GM18520 (cell line): ENCODE measurements around the gene ROPN1L.

Source experiments
- ATAC-seq: cut with Tn5 transposase; IDR thresholded peaks from one replicate; pipeline ENCODE4 v1.9.1; 2021; ENCODE audit not compliant: unreplicated experiment

ROPN1L gene

GRCh38 chr5:10427201-10427600 lies 14.5 kb upstream of the ROPN1L start:
- ATAC-seq, result no peak

DNA sequence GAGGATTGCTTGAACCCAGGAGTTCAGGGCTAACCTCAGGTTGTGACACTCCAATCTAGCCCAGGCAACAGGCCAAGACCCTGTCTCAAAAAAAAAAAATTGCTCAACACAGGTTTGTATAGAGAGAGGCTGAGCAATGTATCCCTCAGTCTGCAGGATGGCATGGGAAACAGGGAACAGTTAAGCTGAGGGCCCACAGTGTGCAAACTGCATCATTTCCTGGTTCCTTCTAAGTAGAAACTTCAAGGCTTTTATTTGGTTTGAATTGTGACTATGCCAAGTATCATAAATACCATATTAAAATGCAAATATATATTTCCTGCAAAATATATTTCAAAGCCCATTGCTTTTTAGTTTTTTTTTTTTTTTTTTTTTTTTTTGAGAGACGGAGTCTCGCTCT lies 13.7 kb upstream of the ROPN1L start:
- no peak for ATAC-seq

DNA sequence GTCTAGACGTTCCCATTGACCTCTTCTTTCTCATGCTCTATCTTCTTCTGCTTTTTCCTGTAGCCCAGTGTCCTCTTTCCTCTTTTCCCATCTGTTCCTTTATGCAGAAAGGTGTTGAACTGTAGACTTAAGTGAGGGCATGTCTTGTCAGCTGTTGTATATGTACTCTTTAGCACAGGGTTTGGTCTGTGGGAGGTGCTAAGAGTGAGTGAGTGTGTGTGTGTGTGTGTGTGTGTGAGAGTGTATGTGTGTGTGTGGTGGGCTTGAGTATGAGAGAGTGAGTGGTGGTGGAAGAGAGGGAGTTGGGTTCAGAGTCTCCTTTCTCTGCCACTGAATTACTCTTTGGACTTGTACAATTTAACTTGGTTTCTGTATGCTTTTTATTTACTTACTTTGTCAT lies 10.3 kb upstream of the ROPN1L start:
- ATAC-seq, result no peak

DNA sequence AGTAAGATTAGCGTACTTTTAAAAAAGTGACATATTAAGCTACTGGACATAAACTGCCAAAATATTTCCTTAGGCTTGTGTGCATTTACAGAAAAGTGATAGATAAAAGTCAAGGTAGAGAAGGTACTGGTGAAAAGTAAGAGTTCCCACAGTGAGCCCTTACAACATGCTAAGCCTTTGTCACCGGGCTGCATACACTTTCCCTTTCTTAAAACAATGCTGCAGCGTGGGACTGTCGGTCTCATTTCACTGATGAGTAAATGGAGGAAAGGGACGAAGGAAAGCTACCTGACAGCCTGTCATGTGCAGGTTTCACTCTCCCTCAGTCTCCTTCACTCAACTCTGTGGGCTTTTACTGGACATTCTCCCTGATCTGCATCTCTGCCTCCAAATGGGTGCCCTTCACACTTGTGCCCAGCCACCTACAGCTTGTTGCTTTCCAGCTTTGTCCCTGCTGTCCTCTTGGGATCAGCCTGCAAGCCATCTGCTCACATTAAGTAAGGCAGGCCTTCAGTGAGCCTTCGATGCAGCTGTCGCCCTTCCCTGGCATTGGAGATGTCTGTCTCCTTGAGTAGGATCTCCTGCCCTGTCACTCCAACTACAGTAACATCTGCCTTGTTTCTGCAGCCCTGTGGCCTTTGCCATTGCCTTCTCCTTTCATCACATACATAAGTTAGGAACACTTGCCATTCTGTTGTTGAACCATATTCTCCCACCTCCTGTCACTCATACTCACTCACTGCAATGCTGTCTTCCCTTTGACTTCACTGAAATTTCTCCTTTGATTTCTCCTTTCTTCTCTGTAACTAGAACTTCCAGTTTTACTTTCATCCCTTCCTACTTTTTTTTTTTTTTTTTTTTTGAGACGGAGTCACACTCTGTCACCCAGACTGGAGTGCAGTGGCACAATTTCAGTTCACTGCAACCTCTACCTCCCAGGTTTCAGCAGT lies 9.3 kb upstream of the ROPN1L start:
- no peak for ATAC-seq

- no peak for ATAC-seq
Measured at GRCh38 chr5:10434392-10434791, 7.3 kb upstream of the ROPN1L start.

GRCh38 chr5:10438301-10438700 lies 3.4 kb upstream of the ROPN1L start:
- no peak for ATAC-seq

GRCh38 chr5:10439692-10440091 lies 2.0 kb upstream of the ROPN1L start:
- no peak for ATAC-seq

DNA sequence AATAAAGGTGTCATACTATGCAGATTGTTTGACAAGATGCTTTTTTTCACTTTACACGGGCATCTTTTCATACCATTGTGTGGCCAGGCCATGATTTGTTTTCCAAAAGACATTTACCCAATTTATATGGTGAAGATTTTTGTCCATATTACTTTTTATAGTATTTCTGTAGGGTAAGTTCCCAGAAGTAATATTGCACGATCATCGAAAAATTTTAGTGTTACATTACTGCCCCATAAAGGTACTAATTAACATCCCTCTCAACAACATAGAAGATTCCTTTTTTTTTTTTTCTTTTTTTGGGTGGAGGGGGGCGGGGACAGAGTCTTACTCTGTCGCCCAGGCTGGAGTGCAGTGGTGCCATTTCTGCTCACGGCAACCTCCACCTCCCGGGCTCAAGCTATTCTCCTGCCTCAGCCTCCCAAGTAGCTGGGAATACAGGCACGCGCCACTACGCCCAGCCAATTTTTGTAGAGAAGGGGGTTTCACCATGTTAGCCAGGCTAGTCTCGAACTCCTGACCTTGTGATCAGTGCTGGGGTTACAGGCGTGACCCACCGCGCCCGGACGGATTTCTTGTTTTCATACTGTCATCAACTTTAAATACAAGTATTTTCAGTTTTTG lies 1.2 kb upstream of the ROPN1L start:
- no peak for ATAC-seq

GRCh38 chr5:10441992-10442435 lies 335 bp downstream of the ROPN1L start:
- ATAC-seq, result peak; percentile 0

GRCh38 chr5:10442576-10442975 lies 897 bp downstream of the ROPN1L start:
- ATAC-seq, result no peak

DNA sequence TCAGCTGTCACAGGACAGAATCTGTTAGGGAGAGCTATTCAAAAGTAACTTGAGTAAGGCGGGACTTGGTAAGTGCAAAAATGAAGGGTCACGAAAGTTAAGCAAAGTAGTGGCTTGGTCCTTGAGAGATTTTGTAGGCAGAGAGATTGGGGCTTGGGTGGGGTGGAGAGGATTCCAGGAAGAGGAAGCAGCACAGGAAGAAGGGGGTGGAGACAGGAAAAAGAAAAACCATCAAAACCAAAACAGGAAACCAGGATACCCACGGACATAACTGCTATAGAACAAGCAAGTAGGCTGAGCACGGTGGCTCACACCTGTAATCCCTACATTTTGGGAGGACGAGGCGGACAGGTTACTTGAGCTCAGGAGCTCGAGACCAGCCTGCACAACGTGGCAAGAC lies 3.7 kb downstream of the ROPN1L start:
- ATAC-seq, result no peak

GRCh38 chr5:10446490-10446889 lies 4.8 kb downstream of the ROPN1L start:
- no peak for ATAC-seq

- ATAC-seq, result no peak
Measured at GRCh38 chr5:10447041-10447440, 5.4 kb downstream of the ROPN1L start.

DNA sequence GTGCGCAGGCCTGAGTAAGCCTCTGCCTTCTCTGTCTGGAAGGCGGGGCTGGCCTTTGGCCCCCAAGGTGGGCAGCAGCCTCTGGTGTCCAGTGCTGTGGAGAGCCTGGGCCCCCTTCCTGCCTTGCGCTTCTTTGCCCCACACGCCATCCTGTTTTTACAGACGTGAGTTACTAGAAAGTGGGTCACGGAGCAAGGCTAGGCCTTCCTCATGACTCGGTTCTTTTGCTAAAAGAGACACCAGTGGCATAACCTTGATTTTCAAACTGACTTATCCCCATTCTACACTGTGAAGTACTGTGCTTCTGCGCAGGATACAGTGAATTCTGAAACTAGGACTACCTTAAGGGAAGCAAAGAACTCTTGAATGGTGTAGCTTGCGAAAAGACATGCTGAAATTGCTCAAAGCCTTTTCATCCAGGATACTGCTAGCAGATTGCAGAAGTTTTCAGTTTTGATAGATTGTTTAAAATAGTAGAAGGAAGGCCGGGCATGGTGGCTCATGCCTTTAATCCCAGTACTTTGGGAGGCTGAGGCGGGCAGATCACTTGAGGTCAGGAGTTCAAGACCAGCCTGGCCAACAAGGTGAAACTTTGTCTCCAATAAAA lies 7.2 kb downstream of the ROPN1L start:
- no peak for ATAC-seq

DNA sequence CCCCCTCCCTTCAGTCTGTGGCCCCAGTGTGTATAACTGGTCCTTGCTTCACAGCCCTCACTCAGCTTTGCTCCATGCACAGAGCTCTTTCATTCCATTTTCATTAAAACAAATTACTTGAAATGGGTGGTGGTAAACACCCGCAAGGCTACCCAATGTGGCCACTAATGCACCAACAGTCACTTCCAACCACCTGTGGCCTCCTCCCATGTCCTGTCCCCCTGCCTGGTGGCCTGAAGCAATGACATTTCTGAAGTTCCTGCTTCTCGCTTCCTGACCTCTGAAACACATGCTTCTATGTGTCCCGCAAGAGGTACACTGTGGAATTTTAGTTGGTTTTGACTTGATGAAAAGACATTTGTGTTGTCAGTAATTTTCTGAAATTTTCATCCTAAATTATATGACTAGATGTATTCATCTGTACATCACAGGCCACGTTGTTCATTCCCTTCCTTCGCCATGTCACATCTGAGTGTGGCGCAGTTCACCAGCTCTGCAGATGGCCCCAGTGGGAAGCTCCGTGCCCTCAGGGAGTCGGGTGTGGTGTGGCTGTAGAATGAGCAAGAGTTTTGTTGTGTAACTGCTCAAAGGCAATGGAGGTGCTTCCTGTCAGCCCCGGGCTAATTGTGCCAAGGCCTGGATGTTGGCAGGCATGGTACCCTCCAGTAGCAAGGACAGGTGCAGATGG lies 9.6 kb downstream of the ROPN1L start:
- ATAC-seq, result no peak

DNA sequence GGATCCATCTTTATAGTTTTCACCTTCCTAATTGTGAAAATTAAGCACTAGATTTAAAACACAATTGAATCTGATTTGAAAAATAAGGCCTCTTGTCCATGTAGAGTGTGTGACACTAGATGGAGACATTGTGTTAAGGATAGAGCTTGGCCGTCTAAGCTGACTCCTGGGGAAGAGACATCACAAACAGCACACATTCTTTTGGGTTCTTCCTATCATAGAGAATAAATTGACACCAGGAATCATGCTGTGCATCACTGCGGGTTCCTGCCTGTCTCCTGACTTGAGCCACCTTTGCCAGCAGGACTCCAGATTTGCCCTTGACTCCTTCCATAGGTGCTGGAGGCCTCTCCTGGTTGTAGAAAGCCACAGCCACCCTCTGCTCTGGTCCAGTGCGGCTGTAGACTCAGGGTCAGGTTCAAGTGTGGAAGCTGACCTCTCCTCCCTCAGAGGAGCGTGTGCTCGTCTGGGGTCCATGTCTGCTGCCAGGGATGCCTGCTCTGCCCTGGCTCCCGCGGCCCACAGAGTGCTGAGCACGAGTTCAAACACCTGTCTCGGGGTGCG lies 11.2 kb downstream of the ROPN1L start:
- ATAC-seq, result peak; percentile 64

- ATAC-seq, result no peak
Measured at GRCh38 chr5:10453545-10453944, 11.9 kb downstream of the ROPN1L start.

DNA sequence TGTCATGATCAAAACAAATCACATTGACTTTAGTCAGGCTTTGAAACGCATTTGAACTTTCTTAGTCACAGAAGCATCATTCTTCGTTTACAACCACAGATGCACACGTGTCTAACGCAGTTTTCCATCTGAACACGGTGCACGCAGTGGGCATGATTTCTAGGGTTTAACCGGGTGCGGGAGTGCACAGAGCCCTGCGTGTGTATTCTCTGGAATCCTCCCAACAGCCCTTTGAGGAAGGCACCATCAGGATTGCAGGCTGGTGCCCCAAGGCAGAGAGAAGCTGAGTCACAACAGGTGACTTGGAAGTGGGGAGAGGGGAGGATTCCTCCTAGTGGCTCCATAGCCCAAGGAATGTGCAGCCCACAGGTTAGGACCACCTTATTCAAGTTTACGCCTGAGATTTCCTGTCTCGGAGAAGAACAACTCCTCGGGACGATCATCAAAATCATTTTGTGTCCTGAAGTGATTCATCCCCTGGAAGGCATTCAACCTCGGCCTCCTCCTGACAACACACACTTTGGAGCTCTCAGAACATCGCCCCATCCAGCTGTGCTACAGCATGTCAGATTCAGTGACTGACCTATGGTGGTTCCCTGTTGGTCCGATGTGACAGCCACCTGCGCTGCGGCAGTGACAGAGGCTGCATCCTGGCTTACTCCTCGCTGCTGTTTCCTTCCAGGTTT lies 13.1 kb downstream of the ROPN1L start:
- ATAC-seq, result no peak

DNA sequence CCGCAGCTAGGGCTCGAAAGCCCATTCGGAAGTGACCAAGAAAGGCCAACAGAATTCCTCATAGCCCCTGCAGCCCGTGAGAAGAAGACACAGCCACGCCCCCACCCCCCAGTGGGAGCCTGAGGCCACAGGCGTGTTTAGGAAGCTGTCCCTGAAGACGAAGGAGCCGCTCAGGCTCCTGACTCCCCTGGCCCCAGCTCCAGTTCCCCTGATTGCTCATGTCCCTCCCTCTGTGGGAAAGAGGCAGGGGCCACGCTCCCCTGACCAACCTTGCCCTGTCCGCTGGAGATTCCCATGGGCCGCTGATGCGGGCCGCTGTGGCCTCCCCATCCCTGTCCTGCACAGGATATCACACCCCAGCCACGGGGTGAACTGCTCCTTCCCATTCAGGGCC lies 13.6 kb downstream of the ROPN1L start:
- ATAC-seq, result no peak

GRCh38 chr5:10456583-10457420 lies 15.1 kb downstream of the ROPN1L start:
- no peak for ATAC-seq
